ENCODE results near the gene HP1BP3.
"Not testable (repeated sequence)": the region's sequence is repeated elsewhere in the genome, so short reads cannot be mapped to it uniquely, and the experiment has no call there.

HP1BP3 gene

DNA sequence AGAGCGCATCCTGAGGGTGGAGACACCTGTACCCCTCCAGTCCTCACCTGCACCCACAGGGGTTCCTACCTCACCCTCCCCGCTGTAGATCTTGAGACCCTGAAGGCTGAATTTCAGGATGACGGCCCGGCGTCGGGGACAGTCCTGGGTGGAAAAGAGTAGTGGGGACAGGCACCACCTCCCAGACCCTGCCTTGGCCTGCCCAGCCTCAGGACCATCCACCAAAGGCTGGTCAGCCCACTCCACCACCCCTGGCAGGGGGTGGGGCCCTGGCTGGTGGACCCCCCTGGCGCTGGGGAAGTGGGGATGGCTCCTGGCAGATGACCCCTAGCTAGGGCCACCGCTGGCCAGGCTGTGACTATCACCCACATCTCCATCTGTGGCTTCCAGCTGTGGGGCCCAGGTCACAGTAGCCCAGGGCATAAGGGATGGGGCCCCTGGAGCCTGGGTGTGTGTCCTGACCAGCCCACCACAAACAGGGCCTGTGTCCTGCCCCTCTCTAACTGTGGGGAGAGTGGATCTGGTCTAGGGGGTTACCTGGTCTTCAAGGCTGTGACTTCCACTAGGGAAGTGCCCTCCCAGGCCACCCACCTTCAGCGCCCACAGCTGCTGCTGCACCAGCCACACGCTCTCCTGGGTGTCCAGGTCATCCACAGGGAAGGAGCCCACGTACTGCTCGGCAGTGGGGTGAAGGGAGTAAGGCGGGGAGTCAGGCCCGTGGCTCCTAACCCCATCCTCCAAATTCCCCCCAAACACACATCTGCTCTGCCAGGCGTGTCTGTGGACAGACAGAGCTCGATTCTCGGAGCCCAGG lies 60.0 kb downstream of the HP1BP3 start:
- DNase-seq = no peak

DNA sequence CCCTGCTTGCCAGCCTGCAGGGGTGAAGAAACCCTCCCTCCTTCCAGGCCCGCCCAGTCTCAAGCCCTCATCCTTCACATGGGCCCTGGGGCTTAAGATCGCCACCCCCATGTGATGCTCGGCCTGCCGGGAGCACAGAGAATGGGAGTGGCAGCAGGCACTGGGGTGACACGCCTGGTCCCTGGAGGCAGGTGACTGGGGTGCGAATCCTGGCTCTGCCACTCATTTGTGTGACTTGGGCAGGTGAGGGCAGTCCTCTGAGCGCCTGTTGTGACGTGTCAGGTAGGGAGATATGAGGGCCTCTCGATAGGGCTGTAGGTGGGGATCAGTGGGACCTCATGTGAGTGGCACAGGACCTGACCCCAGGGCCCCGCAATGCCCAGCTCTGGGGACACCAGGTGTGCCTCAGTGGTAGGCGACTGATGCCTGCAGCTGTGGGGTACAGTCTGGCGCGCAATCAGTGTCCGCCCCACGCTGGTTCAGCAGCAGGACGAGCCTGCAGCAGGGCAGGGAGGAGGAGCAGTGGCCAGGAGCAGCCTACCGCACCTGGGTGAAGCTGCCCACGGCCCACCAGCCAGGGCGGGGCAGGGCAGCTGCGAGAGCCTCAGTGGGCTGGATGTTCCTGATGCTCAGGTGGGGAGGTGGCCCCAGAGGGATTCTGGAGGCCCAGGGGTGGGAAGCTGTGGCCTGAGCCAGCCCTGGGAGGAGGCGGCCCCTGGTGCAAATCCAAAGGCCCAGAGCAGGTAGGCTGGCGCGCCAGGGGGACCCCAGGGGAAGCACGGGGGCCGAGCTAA lies 60.8 kb downstream of the HP1BP3 start:
- no peak for DNase-seq

DNA sequence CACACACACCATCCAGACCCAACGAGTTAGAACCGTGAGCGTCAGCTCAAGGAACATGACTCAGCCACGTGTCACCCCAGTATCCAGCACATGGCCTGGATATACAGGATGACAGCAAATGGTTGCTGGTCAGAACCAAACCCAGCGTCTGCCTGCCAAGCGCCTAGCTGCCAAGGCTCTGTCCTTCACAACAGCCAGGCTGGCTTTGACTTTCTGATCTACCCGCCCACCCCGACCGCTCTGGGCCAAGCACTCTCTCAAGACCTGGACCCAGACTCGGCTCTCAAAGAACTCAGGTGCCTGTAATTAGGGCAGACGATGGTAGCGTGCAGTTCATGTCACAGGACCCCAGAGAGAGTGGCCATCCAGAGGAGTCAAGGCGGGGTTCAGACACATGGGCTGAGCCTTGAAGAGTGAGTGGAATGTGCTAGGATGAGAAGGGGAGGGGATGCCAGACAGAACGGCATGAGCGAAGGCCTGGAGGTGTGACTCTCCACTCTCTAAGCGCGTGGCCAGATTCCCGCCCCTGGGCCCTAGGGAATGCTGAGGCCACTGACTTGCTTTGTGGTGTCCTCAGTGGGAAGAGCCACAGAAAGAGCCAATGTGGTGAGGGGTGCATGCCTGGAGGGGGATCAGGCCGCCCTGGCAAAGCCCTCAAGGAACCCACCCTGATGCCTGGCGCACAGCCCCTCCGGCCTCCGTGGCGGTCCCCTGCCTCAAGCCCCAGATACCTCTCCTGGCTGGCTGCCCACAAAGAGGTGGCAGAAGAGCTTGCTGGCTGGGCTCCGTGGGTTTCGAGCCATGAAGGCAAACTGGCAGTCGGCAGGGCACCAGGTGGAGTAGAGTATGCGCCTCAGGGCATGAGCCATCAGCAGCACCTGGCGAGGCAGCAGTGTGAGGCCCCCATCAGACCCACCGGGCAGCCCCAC lies 61.7 kb downstream of the HP1BP3 start:
- DNase-seq = no peak

DNA sequence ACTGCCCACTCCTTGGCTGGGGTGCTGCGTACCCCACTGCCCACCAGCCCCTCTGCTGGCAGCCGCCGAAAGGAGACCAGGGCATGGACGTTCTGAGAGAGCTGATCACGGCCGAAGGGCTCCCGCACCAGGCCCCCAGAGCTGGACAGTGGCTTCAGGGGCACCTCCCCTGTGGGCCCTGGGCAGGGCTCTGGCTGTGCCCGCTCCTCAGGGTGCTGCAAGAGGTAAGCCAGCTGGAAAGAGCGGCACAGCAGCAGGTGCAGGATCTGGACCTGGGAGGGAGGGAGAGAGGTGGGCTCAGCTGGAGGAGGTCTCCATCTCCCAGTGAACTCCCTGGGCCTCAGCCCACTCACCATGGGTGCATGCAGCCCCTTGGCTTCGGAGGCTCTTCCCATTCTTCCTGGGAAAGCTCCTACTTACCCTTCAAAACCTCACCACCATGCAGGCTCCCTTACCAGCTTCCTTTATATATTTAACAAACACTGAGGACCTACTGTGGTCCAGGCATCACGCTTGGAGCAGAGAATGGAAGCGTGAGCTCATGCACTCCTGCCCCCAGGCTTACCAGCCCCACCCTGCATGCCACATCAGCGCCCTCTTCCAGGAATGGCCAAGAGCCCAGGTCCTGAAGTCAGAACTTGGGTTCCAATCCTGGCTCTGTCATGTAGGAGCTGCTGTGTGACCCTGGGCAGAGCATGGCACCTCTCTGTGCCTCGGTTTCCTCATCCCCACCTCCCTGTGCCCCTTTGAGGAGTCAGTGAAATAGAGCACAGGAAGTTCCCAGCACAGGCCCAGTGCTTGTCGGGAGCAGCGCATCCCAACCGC lies 62.5 kb downstream of the HP1BP3 start:
- no peak for DNase-seq

DNA sequence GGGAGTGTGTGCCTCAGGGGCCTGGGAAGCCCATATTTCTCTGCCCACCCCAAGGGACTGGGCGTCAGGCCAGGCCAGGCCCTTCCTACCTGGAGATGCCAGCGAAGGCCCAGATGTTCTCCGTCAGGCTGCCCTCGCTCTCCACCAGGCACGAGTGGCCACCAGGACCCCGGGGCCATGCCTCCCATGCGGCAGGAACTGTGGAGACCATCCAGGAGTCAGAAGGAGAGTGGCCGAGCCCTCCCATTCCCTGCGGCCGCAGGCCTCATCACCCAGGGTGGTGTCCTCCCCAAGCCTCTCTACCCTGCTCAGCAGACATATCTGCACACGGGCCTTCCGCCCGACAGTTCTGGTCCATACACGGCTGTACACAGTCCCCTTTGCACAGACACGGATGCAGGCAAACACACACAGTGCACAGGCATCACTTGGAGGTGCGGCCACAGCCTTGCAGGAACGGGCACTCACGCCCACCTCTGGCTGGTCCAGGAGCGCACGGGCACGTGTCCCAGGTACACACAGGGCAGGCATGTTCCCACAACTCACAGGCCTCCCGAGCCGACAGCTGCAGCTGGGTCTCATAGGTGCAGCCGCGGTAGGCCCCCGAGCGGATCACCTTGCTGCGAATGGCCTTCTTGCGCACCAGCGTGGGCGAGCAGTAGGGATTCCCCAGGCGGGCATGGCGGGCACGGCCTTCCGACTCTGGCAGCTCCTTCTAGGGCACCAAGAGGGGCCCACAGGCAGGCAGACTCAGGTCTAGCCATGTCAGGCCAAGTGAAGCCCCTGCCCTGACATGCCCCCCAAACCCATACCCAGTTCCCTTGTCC lies 63.4 kb downstream of the HP1BP3 start:
- DNase-seq = no peak

DNA sequence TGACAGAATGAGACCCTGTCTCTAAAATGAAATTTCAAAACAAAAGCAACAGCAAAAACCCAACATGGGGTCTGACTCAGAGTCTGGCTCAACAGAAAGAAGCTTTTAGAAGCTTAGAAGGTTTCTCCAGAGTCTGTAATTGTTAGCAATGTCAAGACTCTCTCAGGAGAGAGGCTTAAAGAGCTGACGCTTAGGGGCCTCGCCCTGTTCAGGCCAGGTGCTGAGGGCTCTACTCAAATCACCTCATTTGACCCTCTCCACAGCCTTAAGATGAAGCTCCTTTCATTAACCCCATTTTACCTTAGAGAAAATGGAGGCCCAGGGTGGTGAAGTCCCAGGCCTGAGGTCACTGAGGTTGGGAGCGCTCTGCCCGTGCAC lies 64.0 kb downstream of the HP1BP3 start:
- no peak for DNase-seq

DNA sequence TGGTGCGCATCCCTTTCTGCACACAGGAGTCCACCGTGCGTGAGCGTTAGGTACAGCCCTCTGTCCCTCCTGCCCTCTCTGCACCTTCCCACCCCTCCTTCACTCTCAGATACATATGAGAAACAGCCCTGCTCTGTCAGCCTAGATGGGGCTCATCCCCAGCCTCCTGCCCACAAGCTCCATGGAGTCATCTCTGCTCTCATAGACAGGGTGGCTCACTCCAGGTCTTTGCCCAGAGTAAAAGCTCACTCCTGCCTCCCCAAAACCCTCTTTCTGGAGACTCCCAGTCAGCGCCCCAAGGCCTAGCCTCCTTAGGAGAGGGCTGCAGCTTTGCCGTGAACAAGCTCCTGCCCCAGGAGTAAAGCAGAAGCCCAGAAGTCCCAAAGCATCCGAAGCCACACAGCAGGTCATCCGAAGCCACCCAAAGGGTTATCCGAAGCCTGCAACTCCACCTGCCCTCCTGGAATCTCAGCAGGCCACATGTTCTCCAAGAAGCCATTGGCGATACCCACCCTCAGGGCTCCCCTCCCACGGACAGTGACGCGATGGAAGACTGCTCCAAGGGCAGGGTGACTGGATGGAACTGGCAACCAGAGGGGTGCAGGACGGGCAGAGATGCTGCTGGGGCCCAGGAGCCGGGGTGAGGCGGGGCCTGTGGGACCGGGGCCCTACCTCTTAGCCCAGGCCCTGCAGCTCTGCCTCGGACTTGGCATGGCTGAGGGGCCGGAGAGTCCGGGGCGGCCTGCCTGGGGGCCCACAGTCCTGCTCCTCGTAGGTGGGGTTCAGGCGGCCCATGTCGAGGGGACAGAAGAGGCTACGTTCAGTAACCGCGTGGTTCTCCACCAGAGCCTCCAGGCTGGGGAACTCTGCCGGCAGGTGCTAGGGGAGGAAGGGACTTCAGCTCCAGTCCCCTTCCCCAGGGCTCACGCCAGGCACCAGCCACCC lies 65.7 kb downstream of the HP1BP3 start:
- no peak for DNase-seq

DNA sequence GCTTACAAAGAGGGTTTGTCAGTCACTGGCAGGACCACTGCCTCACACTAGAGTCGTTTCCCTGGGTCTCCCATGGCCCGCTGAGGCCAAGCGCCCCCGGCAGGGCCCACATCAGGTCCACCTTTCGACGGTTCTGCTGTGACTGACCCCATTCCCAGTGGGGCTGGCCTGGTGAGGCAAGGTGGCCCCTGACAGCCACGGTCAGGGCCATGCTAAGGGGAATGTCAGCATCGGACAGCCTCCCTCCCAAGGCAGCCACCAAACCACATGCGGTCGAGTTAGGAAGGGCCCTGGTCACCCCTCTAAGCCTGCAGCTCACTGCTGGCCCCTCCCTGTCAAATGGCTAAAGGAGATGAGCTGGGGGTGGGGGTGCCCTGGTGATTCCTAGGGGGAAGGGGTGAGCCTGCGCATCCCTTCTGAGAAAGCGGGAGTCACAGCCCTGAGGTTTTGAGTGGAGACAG lies 66.4 kb downstream of the HP1BP3 start:
- DNase-seq = no peak

DNA sequence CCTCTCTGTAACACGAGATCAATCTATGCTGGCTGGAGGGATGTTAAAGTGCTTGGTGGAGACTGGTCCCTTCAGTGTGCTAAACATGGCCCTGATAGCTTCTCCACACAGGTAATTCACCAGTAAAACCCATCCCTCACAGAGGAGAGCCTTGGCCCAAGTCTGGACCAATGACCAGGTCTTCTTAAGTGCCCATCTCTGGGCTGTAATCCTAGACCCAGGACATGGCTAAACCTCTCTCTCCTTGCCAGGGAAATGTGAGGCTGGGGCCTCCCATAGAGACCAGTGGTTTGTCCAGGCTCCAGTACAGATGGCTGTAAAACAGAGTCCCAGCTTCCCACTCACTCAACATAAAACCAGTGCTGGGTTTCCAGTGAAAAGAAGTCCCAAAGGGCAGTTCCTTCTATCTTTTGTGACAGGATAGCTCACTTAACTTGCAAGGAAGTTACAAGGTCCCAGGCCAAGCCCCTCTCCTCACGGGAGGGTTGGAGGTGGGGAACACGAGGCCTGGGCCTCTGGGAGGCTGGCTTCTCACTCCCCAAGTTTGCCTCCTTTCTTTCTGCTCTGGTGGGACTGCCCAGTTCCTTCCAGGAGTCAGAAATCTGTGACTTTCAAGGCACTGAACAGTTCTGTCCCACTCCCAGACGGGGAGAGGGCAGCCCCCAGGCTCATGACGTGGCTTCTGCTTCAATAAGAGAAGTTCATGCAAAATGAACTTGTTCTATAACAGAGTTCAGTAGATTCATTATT lies 67.1 kb downstream of the HP1BP3 start:
- no peak for DNase-seq

DNA sequence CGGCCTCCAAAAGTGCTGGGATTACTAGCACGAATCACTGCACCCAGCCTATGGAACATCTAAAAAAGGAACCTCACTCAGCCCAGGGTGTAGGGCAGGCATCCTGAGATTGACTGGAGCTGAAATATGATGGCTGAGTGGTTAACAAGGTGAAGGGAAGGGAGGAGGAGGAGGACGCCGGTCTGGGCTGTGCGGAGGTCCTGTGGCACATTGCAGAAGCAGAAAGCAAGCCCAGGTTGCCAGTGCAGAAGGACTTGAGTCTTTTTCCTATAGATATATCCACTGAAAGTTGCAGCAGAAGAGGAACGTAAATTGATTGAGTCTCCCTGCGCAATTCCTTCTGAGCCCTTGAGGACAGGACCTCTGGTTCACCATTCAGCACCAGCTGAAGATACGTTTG lies 67.8 kb downstream of the HP1BP3 start:
- no peak for DNase-seq

DNA sequence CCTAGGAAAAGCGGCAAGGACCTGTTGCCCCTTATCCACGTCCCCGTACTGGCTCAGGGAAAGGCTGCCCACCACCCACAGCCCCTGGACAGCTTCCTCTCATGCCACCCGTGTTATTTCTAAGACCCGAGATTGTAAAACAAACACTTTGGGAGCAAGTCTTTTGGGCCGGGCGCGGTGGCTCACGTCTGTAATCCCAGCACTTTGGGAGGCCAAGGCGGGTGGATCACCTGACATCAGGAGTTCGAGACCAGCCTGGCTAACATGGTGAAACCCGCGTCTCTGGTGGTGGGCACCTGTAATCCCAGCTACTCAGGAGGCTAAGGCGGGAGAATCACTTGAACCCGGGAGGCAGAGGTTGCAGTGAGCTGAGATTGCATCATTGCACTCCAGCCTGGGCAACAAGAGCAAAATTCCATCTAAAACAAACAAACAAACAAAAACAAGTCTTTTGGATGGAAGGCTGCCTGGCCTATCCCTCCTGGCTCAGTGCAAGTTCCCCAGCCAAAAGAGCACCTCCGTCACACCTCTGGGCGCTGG lies 68.7 kb downstream of the HP1BP3 start:
- not testable (repeated sequence) for DNase-seq

DNA sequence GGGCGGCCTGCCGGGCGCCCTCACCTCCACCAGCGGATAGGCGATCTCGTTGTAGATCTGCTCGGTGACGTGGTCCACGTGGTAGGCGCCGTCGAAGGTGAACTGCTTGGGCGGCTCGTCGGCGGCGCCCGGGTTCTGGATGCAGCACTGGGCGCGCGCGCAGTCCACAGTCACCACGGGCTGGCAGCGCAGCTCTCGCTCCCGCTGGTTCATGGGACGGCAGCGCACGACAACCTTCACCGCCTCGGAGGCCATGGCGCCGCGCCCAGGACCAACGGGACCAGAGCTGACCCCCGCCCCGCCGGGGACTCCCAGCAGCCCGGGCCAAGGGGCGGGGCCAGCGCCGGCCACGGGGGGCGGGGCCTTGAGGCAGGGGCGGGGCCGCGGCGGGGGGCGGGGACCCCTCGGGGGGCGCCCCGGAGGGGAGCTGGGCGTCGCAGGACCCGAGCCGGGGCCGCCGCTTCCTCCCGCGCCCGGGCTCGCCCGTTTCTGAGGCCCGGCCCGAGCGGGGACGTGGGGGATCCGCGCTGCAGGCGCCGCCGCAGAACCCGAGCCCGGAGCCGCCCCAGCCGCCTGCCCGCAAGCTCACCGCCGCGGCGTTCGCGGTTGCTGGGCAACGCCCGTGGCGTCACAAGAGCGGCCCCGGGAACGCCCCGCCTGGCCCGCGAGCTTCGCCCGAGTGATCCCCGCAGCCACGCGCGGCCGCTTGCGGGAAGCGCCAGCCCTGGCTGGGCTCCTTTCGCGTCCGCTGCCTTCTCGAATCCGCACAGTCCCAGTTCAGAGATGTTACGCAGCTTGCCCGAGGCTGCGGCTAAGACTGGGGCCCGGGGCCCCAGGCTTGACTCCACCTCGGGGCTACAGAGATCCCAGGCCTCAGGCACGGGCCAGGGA lies 69.4 kb downstream of the HP1BP3 start, which contains the start of gene KIF17:
Gene KIF17, minus strand, starts transcription at position 556 of the 891 bp plus-strand sequence. Its CDS starts 301 bp downstream, at position 255.
- peak; percentile 85 for DNase-seq

DNA sequence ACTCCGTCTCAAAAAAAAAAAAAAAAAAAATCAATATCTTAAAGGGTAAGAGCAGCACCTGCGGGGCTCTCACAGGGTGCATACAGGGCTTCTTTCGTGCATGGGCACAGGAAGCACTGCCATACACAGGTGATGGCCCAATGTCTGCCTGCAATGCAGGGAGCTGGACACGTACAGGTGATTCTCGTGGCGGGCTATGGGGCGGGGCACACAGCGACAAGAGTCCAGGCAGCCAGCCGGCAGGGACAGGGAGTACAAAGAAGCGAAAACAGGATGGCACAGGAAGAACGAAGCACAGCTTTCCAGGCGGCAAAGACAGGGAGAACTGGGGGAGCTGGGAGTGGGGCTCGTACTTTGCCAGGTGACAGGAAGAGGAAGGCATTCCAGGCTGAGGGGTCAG lies 70.9 kb downstream of the HP1BP3 start:
- DNase-seq = no peak

DNA sequence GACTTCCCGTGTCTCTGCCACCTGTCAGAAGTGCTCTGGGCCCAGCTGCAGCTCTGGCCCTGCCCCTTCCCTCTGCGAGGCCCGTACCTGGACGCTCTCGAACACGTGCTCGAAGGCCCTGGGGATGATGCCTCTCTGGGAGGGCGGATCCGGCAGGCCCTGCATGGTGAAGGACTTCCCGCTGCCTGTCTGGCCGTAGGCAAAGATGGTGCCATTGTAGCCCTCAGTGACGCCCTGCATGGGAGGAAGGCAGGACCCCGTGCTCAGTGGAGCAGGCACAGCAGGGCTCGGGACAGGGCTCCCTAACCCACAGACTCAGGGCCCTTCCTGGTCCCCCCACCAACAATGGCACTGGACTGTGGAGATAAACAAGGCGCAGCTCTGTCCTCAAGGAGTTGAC lies 71.7 kb downstream of the HP1BP3 start:
- DNase-seq = no peak

DNA sequence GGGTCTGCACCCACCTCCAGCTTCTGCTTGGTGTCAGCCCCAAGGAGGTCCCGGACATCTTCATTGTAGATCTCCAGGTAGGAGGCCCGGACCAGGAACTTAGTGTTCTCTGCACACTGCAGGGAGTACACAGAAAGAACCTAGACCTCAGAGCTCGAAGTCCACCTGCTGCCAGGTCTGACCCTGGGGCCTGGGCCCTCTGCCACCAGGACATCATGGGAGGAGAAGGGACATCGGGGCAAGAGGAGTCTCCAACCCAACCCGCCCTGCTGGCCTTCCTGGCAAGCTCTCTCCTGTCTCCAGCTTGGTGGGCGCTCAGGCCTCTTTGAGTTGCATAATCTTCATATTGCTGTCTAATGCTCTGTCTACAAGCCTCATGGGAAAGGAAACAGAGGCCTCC lies 73.7 kb downstream of the HP1BP3 start:
- DNase-seq = no peak

DNA sequence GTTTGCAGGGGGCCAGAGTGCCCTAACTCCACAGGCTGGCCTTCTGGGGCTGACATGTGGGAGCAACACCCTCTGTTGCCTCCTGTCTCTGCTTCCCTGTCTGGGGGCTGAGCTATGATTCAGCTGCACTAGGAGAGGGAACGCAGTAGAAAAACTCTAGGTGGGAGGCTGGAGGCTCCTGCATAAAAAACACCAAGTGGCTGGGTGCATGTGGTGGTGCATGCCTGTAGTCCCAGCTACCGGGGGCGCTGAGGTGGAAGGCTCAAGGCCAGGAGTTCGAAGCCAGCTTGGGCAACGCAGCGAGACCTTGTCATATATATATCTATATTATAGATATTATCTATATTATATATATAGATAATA lies 74.9 kb downstream of the HP1BP3 start:
- DNase-seq = no peak

DNA sequence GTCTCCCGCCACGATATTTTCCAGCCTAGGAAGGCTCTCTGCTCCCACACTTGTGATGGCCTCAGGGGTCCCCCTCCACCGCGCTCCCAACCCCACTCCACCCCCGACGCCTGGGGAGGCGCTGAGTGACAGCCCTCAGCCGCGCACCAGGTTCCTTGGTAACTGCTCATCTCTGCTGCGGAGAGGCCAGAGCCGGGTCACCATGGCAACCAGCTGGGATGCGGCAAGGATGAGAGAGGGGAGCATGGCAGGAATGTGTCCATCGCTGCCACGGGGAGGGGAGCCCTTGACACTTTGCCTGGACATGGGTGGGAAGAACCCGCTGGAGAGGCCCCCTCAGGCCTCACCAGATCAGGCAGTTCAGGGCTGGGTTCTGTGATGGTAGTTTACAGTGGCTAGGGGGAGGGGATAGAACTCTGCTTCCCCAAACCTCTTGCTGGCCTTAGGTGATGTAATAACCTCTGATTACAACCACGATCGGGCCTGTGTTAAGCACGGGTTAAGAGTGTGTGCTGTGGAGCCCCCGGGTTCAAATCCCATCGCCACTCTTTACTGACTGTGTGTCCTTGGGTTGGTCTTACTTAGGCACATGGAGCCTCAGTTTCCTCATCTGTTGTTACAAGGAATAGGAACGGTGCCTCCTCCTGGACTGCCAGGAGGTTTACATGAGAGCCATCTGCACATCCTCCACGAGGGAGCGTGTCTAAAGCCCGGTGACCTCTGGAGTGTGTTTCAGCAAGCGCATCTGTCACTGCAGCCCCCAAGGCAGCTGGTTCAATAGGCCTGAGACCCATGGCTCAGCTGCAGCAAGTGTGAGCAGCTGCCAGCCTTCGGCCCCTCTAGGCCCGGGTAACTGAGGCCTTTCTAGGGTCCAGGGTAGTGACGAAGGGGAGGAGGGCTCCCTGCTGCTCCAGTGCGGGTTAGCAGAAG lies 75.6 kb downstream of the HP1BP3 start:
- peak; percentile 76 for DNase-seq
